GM23338 (cell line): ENCODE data around the gene APOA1. TPM values are rescaled to one million over a fixed set of nuclear protein-coding genes. Genes with fewer than 3 reads are reported as not detected.

Experiments
- CREB1 ChIP-seq: fragments of 250-450 bp; sonication (Bioruptor Pico); IDR thresholded peaks from 2 replicates; pipeline ENCODE4 v1.5.0; 2020; ENCODE audit warnings: low read depth, mild to moderate bottlenecking, moderate library complexity
- CTCF ChIP-seq, 2 experiments: fragments of 200-600 bp in 1 of 2; sonication (generic) in 1 of 2; conservative IDR thresholded peaks; 2 replicates each; pipeline versions ENCODE4 v1.5.1 to v1.6.1; 2016 to 2017; ENCODE audit warnings: antibody characterized with exemption in 2 of 2, low read depth in 2 of 2, mild to moderate bottlenecking in 2 of 2, moderate library complexity in 1 of 2
- ETS1 ChIP-seq: IDR thresholded peaks from 2 replicates; pipeline ENCODE4 v1.6.1; 2016; ENCODE audit warnings: antibody characterized with exemption
- EZH2 ChIP-seq: fragments of 200-600 bp; sonication (generic); IDR thresholded peaks from one replicate; pipeline ENCODE4 v1.8.0; 2017; ENCODE audit warnings: antibody characterized with exemption, mild to moderate bottlenecking, low read depth; ENCODE audit not compliant: unreplicated experiment
- EZH2phosphoT487 ChIP-seq: fragments of 200-600 bp; sonication (generic); IDR thresholded peaks from one replicate; pipeline ENCODE4 v1.8.1; 2018; ENCODE audit warnings: antibody characterized with exemption; ENCODE audit not compliant: unreplicated experiment
- JUNB ChIP-seq: IDR thresholded peaks from one replicate; pipeline ENCODE4 v1.6.1; 2016; ENCODE audit warnings: antibody characterized with exemption; ENCODE audit not compliant: unreplicated experiment
- NANOG ChIP-seq: IDR thresholded peaks from 2 replicates; pipeline ENCODE4 v1.6.1; 2016; ENCODE audit warnings: antibody characterized with exemption, borderline replicate concordance
- STAT1 ChIP-seq: IDR thresholded peaks from one replicate; pipeline ENCODE4 v1.6.1; 2016; ENCODE audit warnings: antibody characterized with exemption; ENCODE audit not compliant: unreplicated experiment
- ZNF331 ChIP-seq: fragments of 250-450 bp; sonication (Bioruptor Pico); IDR thresholded peaks from 2 replicates; pipeline ENCODE4 v1.5.0; 2020; ENCODE audit warnings: low read depth, mild to moderate bottlenecking, moderate library complexity
- ZNF462 ChIP-seq: fragments of 250-450 bp; sonication (Bioruptor Pico); IDR thresholded peaks from 2 replicates; pipeline ENCODE4 v1.5.0; 2020; ENCODE audit warnings: mild to moderate bottlenecking, moderate library complexity
- polyA plus RNA-seq: library from polyadenylated mRNA; unstranded; fragments of >200 nt; fragmentation: Nextera tagmentation; extraction: Ambion mirVana; gene quantifications from 2 replicates; pipeline ENCODE4 v1.2.1, GENCODE V29; 2016
- total RNA-seq: library from RNA; depleted of rRNA; stranded (reverse); fragments of >200 nt; shearing (Covaris generic); gene quantifications from 2 replicates; pipeline ENCODE4 v1.2.3, GENCODE V29; 2014

The APOA1 gene
- total and polyA plus RNA-seq, 2 experiments from 2014 or later = 0.60 TPM; not detected in 1

- no peak for TF ChIP-seq ZNF462 (CRISPR knock-in tag)
- no peak for TF ChIP-seq JUNB
- no peak for TF ChIP-seq EZH2phosphoT487
- TF ChIP-seq ZNF331 (CRISPR knock-in tag) = no peak
- no peak for TF ChIP-seq ETS1
- no peak for TF ChIP-seq EZH2
- TF ChIP-seq CREB1 (CRISPR knock-in tag) = no peak
- TF ChIP-seq STAT1 = no peak
- no peak for TF ChIP-seq CTCF (conservative IDR thresholded peaks at IDR 0.05; ENCODE audit: low read depth in 2 of 2)
- TF ChIP-seq NANOG = no peak
These were observed 39.1 kb downstream of the APOA1 start (continued) for GRCh38 chr11:116798368-116798767.
